Hepatocyte (in vitro differentiated cells): Measurements from ENCODE around the gene TASP1. TPM values are rescaled to one million over a fixed set of nuclear protein-coding genes. Genes with fewer than 3 reads are reported as not detected.

Experiments
- DNase-seq: peaks from one replicate; pipeline ENCODE4 v3.0.0-alpha.2; 2016; ENCODE audit warnings: low spot score
- H2AFZ ChIP-seq: fragments of 200-600 bp; sonication (generic); 2 replicates; pipeline ENCODE4 v1.6.0; 2016; ENCODE audit warnings: antibody characterized with exemption, mild to moderate bottlenecking
- H3K27ac ChIP-seq: fragments of 200-600 bp; sonication (generic); 2 replicates; pipeline ENCODE4 v1.5.1; 2016; ENCODE audit warnings: mild to moderate bottlenecking
- H3K27me3 ChIP-seq: fragments of 200-600 bp; sonication (generic); 2 replicates; pipeline ENCODE4 v1.6.1; 2016
- H3K36me3 ChIP-seq: fragments of 200-600 bp; sonication (generic); replicated peaks from 2 replicates; pipeline ENCODE4 v1.5.1; 2016; ENCODE audit warnings: low read depth; ENCODE audit not compliant: insufficient read depth
- H3K4me1 ChIP-seq: fragments of 200-600 bp; sonication (generic); 2 replicates; pipeline ENCODE4 v1.5.1; 2016; ENCODE audit warnings: mild to moderate bottlenecking, moderate library complexity; ENCODE audit not compliant: insufficient read depth
- H3K4me2 ChIP-seq: fragments of 200-600 bp; sonication (generic); 2 replicates; pipeline ENCODE4 v1.6.0; 2016
- H3K4me3 ChIP-seq: fragments of 200-600 bp; sonication (generic); 2 replicates; pipeline ENCODE4 v1.5.1; 2016; ENCODE audit warnings: mild to moderate bottlenecking
- H3K79me2 ChIP-seq: fragments of 200-600 bp; sonication (generic); 2 replicates; pipeline ENCODE4 v1.6.0; 2017; ENCODE audit warnings: mild to moderate bottlenecking
- H3K9me2 ChIP-seq: fragments of 200-600 bp; sonication (generic); replicated peaks from 2 replicates; pipeline ENCODE4 v1.6.0; 2017; ENCODE audit warnings: mild to moderate bottlenecking; ENCODE audit not compliant: insufficient read depth
- H3K9me3 ChIP-seq: fragments of 200-600 bp; sonication (generic); 2 replicates; pipeline ENCODE4 v1.5.1; 2016; ENCODE audit warnings: low read depth, mild to moderate bottlenecking
- H4K20me1 ChIP-seq: fragments of 200-600 bp; sonication (generic); 2 replicates; pipeline ENCODE4 v1.6.0; 2016; ENCODE audit warnings: mild to moderate bottlenecking; ENCODE audit not compliant: insufficient read depth, poor library complexity, severe bottlenecking
- EZH2 ChIP-seq: fragments of 200-600 bp; sonication (generic); IDR thresholded peaks from 2 replicates; pipeline ENCODE4 v1.6.1; 2016; ENCODE audit warnings: antibody characterized with exemption, mild to moderate bottlenecking, borderline replicate concordance
- EZH2phosphoT487 ChIP-seq: fragments of 200-600 bp; sonication (generic); IDR thresholded peaks from one replicate; pipeline ENCODE4 v1.6.1; 2018; ENCODE audit warnings: antibody characterized with exemption, mild to moderate bottlenecking, low read depth, moderate library complexity; ENCODE audit not compliant: unreplicated experiment, severe bottlenecking
- WGBS: methylation state at CpG from one replicate; pipeline ENCODE4 v1.1.6; 2016; ENCODE audit warnings: low lambda C conversion rate; ENCODE audit errors: missing lambda C conversion rate; 5-methylcytosine and 5-hydroxymethylcytosine counted together
- polyA plus RNA-seq: library from polyadenylated mRNA; unstranded; fragments of >200 nt; fragmentation: Nextera tagmentation; extraction: Ambion mirVana; gene quantifications from 2 replicates; pipeline ENCODE4 v1.2.1, GENCODE V29; 2016
- total RNA-seq: library from RNA; depleted of rRNA; stranded (reverse); fragments of >200 nt; gene quantifications from 2 replicates; pipeline ENCODE4 v1.2.3, GENCODE V29; 2014
- TF ChIP-seq, protein P1 (sequence below): fragments of 200-600 bp; sonication (generic); IDR thresholded peaks from 2 replicates; pipeline ENCODE4 v1.5.1; 2016; ENCODE audit warnings: antibody characterized with exemption, mild to moderate bottlenecking; ENCODE audit not compliant: poor library complexity

Gene TASP1
- total and polyA plus RNA-seq, 2 experiments from 2014 or later: 11.1 to 12.9 TPM

DNA sequence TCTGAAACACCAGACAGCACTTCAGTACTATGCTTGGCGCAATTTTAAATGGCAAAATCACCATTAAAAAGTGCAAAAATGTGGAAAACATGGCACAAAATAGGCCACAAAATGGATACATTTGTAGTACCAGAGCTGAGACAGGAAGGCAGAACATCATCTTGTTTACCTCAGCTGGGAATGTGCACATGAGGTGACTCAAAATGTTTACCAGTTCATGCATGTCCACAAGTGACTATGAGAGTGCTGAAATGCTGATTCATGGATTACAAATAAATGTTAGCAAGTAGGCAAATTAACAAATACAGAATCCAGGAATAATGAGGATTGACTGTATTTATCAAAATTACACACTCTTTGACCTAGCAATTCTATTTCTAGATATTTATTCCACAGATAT is 216.1 kb downstream of the TASP1 start:
- Histone ChIP-seq H3K27me3 (no peaks in the 10 kb centered on the region), H3K4me3 (no peak overlapping the region), H3K27ac (no peak overlapping the region), H3K79me2 (no peaks in the 10 kb centered on the region), H4K20me1 (no peaks in the 10 kb centered on the region), H3K4me2 (no peak overlapping the region), H3K9me2 (no peaks in the 10 kb centered on the region), H3K4me1 (peaks cover 33% of the 10 kb centered on the region), H3K9me3 (no peaks in the 10 kb centered on the region), H3K36me3 (no peaks in the 10 kb centered on the region), H2AFZ (no peak overlapping the region)
- WGBS: 100% methylated on average over 1 of the region's 1 CpG
- TF ChIP-seq EZH2phosphoT487 (no peak), EZH2 (no peak)
- TF ChIP-seq, protein P1, sequence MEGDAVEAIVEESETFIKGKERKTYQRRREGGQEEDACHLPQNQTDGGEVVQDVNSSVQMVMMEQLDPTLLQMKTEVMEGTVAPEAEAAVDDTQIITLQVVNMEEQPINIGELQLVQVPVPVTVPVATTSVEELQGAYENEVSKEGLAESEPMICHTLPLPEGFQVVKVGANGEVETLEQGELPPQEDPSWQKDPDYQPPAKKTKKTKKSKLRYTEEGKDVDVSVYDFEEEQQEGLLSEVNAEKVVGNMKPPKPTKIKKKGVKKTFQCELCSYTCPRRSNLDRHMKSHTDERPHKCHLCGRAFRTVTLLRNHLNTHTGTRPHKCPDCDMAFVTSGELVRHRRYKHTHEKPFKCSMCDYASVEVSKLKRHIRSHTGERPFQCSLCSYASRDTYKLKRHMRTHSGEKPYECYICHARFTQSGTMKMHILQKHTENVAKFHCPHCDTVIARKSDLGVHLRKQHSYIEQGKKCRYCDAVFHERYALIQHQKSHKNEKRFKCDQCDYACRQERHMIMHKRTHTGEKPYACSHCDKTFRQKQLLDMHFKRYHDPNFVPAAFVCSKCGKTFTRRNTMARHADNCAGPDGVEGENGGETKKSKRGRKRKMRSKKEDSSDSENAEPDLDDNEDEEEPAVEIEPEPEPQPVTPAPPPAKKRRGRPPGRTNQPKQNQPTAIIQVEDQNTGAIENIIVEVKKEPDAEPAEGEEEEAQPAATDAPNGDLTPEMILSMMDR: no peak
- DNase-seq: no peak

DNA sequence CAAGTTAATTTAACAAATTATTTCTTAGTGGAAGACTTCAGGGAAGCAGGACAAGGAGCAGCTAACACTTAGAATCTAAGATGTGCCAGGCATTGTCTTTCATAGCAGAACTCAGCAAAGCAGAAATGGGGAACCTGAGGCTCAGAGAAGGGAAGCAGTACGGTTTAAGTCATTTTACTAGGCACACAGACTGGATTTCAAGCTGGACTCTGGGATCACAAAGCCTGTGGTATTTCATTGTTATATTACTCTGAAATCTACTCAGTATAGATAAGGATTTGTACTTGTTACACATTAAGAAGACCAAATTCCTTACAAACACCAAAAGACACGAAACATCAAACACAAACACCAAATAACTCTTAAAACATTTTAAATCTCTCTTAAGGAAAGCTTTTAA is 218.1 kb downstream of the TASP1 start:
- no peaks in the 10 kb centered on the region for H4K20me1 ChIP-seq
- H3K79me2 ChIP-seq: no peaks in the 10 kb centered on the region
- no peaks in the 10 kb centered on the region for H3K9me2 ChIP-seq
- H3K36me3 ChIP-seq: no peaks in the 10 kb centered on the region
- peak overlapping the region; percentile 2 for H3K27ac ChIP-seq
- peaks cover 23% of the 10 kb centered on the region for H3K4me1 ChIP-seq
- TF ChIP-seq EZH2phosphoT487 (no peak), EZH2 (no peak)
- TF ChIP-seq, protein P1: no peak
- no peaks in the 10 kb centered on the region for H3K9me3 ChIP-seq
- no peaks in the 10 kb centered on the region for H3K27me3 ChIP-seq
- H2AFZ ChIP-seq: no peak overlapping the region
- no peak for DNase-seq
- 46% methylated on average over 2 of the region's 2 CpGs for WGBS
- H3K4me3 ChIP-seq: no peak overlapping the region
- peak overlapping the region; percentile 24 for H3K4me2 ChIP-seq

DNA sequence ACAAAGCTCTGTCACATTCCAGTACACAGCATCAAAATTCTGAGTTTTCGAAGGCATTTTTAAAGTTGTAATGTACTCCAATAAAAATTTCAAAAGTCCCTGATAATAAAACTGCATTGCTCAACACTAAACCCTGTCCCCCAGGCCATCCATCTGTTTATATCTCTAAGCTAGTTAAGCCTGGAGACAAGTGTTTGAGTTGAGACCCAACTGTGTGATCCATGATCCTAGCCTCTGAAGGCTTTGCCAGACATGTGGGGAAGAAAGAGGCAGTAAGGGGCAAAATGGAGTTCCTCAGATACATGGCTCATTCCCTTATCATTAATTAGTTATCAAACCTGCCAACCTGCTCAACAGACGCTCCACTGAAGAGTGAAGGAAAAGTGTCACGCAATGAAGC is 219.3 kb downstream of the TASP1 start:
- Histone ChIP-seq H3K79me2 (no peaks in the 10 kb centered on the region), H3K36me3 (no peaks in the 10 kb centered on the region), H3K9me3 (no peaks in the 10 kb centered on the region), H3K27me3 (no peaks in the 10 kb centered on the region), H4K20me1 (no peaks in the 10 kb centered on the region), H3K9me2 (no peaks in the 10 kb centered on the region), H2AFZ (no peak overlapping the region), H3K27ac (peak overlapping the region; percentile 1), H3K4me3 (no peak overlapping the region), H3K4me1 (peaks cover 20% of the 10 kb centered on the region), H3K4me2 (peak overlapping the region; percentile 15)
- WGBS: 68% methylated on average over 3 of the region's 3 CpGs
- DNase-seq: no peak
- TF ChIP-seq EZH2phosphoT487 (no peak), EZH2 (no peak)
- TF ChIP-seq, protein P1: no peak
